Melanocyte of skin (primary cell): Measurements from ENCODE around the gene MUC2. TPM values are rescaled to one million over a fixed set of nuclear protein-coding genes. Genes with fewer than 3 reads are reported as not detected.

Experiments used
- total RNA-seq, 2 donors: library from RNA; depleted of rRNA; stranded (reverse); fragments of >200 nt; gene quantifications; 2 replicates each; pipeline ENCODE4 v1.2.3, GENCODE V29; 2012

Gene MUC2
- not detected for total RNA-seq

DNA sequence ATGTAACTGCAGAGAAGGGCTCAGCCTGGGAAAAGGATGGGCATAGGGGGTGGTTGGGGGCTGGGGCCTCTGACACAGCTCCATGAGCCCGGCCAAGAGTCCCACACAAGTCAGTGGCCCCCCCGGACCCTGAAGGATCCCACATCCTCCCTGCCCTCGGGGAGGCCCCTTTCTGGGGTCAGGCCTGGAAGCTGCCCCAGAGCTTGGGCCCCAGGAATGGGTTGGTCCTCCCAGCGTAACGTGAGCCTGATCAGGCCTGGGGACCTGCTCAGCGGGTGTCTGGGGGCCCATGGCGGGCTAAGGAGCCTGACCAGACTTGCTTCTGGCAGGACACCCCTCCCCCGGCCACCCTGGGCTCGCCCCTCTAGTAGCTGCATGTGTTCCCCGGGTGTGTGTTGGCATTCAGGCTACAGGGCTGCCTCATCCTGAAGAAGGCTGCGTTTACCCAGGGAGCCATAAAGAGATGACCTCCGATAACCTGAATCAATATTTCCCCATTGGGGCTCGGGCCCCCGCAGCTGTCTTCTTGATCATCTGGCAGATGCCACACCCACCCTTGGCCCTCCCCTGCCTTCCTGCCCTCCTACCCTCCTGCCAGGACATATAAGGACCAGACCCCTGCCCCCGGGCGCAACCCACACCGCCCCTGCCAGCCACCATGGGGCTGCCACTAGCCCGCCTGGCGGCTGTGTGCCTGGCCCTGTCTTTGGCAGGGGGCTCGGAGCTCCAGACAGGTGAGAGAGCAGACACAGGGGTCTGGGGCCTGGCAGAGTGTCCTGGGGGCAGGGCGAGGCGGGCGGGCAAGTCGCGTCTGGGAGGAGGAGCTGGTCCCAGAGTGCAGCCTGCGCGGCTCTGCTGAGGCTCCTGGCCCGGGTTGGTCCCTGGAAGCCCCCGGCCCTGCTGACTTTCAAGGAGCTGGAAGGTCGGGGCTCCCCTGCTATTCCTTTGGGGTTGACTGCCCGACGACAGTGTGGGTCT is at the start of gene MUC2:
Gene MUC2, plus strand, starts transcription at position 631 of the 978 bp plus-strand sequence.

GRCh38 chr11:1036303-1036923 is 38.3 kb upstream of the MUC2 start, which contains the start of gene MUC6:
Gene MUC6, minus strand, starts transcription at chr11:1036718. Its CDS starts 63 bp downstream, at chr11:1036655.

Other genes starting within 250 kb of the MUC2 start
- gene CRACR2B, start 247.0 kb upstream of the MUC2 start, total RNA-seq: under 1 TPM in 1 of 2 donors, not detected in 1; 0.67 TPM
- 100 to 1,000 TPM; 125 to 137 TPM for gene CD151, start 241.9 kb upstream of the MUC2 start, total RNA-seq
- 100 to 1,000 TPM in 1 of 2 donors, 10 to 100 TPM in 1; 76.7 to 109 TPM for gene POLR2L, start 232.3 kb upstream of the MUC2 start, total RNA-seq
- gene TSPAN4, start 232.0 kb upstream of the MUC2 start, total RNA-seq: 100 to 1,000 TPM; 119 to 179 TPM
- 10 to 100 TPM; 20.6 to 39.3 TPM for gene CHID1, start 164.1 kb upstream of the MUC2 start, total RNA-seq
- gene AP2A2, start 149.0 kb upstream of the MUC2 start, total RNA-seq: 10 to 100 TPM; 31.3 to 37.2 TPM
- not detected for gene MUC6, start 38.2 kb upstream of the MUC2 start, total RNA-seq
- not detected for gene MUC5AC, start 83.1 kb downstream of the MUC2 start, total RNA-seq
- 1 to 10 TPM in 1 of 2 donors, under 1 TPM in 1; 1.00 to 1.0 TPM for gene MUC5B, start 148.2 kb downstream of the MUC2 start, total RNA-seq
- gene TOLLIP, start 234.8 kb downstream of the MUC2 start, total RNA-seq: 10 to 100 TPM; 48.0 to 55.4 TPM